Ammon's horn (tissue), 1 donor: Measurements from ENCODE around the gene ZSWIM6.
"Not testable (repeated sequence)": the region's sequence is repeated elsewhere in the genome, so short reads cannot be mapped to it uniquely, and the experiment has no call there.

Source experiments
- DNase-seq: peaks from one replicate; pipeline ENCODE4 v3.0.0-alpha.2; 2016; ENCODE audit warnings: low spot score

ZSWIM6 gene

GRCh38 chr5:61363401-61364114 lies 31.5 kb downstream of the ZSWIM6 start:
- DNase-seq: no peak

GRCh38 chr5:61366497-61367240 lies 34.6 kb downstream of the ZSWIM6 start:
- no peak for DNase-seq

- DNase-seq: no peak
Observed at GRCh38 chr5:61370506-61370905, 38.4 kb downstream of the ZSWIM6 start.

DNA sequence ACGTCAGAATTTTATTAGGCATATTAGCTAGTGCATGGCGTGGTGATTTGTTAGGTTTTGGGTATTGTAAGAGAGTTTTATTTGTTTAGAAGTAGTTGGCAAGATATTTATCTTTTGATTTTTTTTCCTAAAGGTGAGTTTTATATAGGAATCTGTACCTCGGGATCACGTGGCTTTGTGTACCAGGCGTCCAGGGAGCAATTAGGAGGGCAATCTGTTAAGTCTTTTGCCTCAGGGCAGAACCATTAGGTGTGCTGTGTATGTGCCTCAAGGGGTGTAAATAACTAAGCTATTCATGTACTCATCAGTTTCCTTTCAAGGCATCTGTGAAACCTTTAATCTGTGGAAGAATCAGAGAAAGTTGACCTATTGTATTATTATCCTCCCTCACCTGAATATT lies 39.4 kb downstream of the ZSWIM6 start:
- DNase-seq: no peak

DNA sequence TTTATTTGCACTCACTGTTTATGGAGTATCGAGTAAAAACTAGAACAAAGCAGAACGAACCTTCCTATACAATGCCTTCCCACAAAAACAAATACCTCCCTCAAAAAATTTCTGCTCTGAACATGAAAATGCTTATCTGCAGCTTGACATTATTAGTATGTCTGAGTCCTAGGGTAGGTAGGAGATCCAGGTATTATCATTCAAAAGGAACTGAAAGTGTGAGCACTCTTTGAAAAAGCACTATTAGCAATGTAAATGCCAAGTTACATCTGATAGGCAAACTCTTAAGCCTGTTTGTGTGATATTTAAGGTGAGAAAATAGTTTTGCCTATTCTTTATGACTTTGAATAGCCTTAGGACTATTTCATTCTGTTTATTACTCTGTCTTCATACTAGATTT lies 47.6 kb downstream of the ZSWIM6 start:
- DNase-seq: no peak

DNA sequence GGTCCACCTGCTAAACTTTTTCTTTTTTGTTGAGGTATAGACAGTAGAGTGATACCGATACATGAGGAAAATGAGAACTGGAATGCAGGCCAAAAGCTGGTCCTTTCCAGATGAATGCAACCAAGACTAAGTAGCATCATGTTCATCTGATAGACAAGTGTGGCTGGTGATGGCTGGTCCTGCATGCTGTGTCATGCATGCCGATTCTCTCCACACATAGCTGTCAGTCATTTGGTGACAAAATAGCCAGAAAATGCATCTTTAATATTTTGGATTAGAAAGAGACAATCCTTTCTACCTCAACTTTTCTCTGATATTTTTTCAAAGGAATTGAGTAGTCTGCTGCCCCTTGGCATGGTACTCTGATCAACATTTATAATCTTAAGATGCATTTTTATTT lies 49.9 kb downstream of the ZSWIM6 start:
- DNase-seq: no peak

DNA sequence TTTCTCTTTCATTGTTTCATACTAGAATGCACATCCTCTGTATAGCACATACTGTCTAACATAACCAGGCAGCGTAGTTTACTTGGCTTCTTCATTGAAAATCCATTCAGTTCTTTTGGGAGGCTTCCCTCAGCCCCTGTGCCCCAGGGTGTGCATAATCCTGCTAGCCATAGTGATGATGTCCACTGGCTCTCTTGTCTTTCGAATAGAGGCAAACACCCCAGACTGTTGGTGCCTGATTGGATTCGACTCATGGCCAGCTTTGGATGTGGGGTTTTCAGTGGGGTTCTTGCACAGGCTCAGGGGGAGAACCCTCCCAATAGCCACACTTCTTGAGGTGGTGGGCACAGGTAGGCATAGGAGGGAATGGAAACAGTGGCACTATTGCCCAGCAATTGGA lies 53.6 kb downstream of the ZSWIM6 start:
- no peak for DNase-seq

DNA sequence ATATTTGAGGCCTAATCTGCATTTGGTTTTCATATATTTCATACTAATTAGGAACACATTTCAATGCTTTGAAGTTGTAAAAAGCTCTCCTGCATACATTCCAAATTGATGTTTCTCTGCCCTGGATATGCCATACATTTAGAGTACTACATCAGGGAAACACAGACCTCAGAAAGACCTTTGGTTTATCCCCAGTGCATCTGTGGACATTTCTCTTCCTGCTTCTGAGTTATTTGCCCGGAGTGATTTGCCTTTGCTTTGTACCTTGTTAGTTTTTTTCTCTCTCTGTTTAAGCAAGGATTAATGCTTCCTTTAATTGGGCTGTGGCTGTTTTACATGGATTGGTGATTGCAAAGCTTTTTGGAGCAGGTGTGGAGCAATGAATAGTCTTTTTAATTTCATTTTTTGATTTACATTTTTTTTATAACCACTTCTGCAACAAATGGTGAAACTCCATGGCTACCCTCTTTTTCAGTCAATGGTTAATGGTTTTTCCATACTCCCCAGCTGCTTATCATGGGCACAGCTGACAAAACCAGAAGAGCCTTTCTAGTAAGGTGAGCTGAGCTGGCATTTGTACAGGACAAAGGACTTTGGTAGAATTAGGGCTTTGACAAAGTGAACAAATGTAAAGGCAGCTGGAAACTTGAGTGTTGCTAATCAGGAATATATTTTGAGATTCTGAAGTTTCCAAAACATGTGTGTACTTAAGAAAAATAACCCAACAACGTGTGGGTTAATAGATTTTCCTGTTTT lies 54.2 kb downstream of the ZSWIM6 start:
- DNase-seq: no peak

DNA sequence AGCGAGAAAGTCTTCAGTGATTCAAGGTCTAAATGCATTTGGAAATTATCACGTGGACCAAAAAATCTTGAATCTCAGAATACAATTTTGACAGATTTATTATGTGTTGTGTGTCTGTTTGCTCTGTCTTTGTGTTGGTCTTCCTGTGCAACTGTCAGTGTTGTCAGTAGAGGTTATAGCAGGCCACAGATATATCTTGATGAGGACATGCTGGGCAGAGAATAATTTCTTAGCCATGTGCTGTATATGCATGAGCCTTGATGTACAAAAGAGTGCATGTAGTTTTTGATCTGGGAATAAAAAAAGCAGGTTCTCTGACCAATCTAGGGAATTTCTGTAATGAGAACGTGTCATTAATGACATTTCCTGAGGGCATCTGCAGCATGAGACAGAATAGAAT lies 57.6 kb downstream of the ZSWIM6 start:
- no peak for DNase-seq

DNA sequence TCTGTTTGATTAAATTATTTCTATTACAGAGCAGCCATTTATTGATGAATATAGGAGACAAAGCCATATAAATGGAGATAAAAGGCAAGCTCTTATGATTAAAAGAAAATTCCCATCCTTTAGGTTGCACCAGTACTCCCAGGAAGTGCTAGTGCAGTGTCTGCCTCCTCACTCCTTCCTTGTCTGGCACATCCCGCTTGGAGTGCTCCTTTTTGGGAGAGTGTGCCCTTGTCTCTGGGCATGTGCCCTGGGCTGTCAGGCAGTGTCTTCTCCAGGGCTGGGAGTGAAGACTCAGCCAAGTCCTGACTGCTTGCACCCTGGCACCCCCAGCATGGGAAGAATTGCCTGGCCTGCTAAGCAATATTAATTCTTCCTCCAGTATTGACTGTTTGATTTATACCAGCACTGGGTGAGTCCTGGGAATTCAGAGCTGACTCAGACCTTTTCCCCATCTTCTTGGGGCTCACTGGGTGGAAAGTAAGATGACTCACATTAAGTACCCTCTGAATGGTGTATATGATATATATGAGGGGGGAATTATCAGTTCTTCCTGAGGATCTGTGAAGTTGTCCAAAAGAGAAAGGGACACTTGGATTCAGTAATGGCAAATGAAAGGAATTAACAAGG lies 62.1 kb downstream of the ZSWIM6 start:
- no peak for DNase-seq

DNA sequence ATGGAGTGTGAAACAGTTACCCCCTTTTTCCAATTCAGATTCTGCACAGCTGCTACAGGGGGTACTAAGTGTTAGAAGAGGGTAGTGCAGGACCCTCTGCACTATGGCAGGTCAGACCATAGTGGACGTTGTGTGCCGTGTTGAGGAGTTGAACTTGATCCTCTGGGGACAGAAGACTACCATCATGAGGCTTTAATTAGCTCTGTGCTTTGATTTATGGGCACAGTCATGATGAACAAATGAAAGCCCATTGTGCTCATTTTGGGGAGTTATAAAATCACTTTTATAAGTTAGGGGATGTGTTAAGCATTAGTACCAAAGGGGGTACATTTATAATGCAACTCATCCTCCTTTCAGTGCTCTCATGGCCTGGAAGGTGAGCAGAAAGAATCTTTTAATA lies 62.7 kb downstream of the ZSWIM6 start:
- no peak for DNase-seq

DNA sequence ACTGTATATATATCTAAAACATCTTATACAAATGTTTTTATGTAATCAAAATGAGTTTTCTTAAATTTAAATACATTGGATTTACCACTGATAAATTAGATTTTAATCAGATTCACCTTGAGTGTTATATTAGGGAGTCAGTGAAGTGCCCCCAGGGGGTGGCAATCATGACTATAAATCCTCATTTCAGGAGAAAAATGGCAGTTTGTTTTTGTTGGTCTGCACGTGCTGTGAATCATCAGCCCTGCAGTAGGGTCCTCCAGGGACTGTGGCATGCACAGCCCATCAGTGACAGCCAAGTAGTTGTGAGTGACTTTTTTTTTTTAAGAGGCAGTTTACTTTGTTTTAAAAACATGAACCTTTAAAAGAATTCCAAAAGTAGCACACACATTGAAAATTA lies 65.2 kb downstream of the ZSWIM6 start:
- no peak for DNase-seq

- DNase-seq: no peak
Observed at GRCh38 chr5:61397937-61398336, 65.9 kb downstream of the ZSWIM6 start.

DNA sequence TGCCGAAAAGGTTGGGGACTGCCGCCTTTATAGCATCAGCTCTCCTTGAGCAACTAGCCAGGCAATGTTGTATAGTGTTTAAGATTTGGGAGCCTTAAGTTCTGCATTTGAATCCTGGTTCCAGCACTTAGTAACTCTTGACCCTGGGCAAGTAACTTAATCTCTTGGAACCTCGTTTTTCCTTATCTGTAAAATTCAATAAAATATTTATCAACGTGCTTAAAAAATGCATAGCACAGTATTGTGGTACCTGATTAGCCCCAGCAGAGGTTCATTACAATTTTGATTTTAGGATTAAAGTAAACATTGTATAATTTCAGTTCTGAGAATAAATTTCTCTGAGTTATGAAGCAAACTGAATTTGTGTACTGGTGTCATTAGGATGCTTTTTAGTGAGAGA lies 66.4 kb downstream of the ZSWIM6 start:
- no peak for DNase-seq

DNA sequence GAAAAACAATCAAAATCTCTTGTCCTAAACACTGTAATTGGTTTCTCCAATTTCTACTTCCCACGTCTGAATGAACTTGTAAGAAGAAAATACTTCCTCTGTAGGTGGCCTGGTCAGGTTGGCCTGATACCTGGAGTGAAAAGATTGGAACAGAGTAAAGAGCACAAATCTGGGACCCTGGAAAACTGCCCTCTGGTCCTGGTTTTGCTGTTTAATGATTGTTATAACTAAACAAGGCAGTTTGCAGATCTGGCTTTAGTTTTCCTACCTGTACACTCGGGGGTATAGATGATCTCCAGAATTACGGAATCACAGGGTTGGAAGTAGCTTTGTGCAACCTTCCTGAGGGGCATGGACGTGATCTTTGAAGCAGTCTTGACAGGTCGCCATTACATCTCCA lies 67.6 kb downstream of the ZSWIM6 start:
- DNase-seq: no peak

DNA sequence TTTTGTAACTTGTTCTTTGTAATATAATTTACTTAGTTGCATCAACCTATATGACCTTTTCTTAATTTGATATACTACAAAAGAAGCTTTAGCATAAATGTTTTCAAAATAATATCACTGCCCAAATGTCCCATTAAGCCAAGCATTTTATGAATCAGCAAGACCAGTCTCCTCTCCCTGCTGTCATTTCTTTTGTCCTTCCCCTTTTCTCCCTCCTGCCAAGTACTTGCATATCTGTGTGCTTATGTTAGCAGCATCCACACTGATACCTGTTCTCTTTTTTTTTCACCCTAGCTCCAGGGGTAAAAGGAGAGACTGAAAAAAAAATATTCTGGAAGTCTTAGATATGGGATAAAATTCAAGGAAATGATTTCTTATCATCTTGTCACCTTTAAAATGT lies 69.7 kb downstream of the ZSWIM6 start:
- no peak for DNase-seq

DNA sequence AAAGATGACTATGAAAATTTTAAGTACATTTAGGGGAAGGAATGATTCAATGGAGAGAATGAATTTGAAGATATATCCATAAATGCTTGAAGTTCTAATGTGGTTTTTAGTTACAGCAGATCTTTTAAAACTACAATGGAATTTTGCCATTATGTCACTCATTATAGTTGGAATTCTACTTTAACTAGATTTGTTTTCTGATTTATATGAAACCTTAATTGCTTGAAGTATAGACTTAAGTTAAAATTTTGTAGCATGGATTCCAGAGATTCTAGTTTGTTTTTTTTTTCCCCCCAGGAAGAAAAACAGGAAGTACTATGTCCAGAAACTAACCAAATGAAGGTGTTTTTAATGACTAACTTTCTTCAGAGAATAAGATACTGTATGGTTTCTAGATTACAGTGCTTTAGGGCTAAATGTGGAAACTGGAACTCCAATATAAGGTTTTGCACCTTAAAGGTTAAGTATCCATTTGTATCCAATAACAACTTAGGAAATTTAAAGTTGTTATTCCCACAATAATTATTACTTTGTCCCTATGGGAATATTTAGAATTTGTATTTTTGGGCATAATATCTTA lies 70.3 kb downstream of the ZSWIM6 start:
- no peak for DNase-seq

GRCh38 chr5:61402970-61403900 lies 71.2 kb downstream of the ZSWIM6 start:
- DNase-seq: no peak

DNA sequence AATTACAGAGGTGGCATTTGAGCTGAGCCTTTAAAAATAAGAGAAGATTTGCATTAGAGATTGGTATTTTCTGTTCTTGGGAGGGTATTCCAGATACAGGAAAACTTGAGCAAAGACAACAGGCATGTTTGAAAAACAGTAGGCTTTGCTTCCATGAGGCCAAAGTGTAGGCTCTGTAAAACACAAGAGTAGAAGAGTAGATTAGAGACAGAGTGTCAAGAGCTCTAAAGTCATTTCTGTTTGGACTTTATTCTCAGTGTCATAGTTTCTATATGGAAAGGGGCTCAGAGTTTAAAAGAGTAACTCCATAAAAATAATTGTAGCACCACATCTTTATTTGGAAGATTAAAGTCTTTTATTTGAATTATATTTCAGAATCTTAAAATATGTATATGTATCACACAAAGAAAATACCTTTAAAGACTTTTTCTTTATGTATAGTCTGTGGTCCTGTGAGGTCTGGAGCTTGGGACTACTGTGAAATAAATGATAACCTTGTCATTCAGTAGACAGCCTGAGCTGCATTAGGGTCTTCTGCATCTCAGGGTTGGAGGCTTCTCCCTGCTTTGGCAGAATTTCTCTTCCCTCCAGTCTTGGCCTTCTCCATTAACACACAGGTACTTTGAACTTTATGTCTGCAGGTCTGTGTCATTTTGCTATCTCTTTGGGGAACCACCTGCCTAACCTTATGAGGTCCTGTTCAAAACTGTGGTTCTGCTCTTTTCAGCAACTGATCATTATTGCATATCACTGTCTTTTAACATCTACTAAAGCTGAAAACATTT lies 73.6 kb downstream of the ZSWIM6 start:
- no peak for DNase-seq

- DNase-seq: not testable (repeated sequence)
Observed at GRCh38 chr5:61406497-61406896, 74.4 kb downstream of the ZSWIM6 start.
